HG02610 (cell line): Measurements from ENCODE around the gene UNC119.

Experiments
- ATAC-seq: cut with Tn5 transposase; IDR thresholded peaks from one replicate; pipeline ENCODE4 v1.9.1; 2021; ENCODE audit warnings: mild to moderate bottlenecking, moderate library complexity; ENCODE audit not compliant: unreplicated experiment

The UNC119 gene

GRCh38 chr17:28573521-28573920, 21.1 kb upstream of the UNC119 start:
- ATAC-seq = no peak

- ATAC-seq = no peak
Measured at GRCh38 chr17:28573040-28573380, 20.6 kb upstream of the UNC119 start.

GRCh38 chr17:28572259-28573039, 20.0 kb upstream of the UNC119 start:
- no peak for ATAC-seq

GRCh38 chr17:28571361-28572122, 19.1 kb upstream of the UNC119 start, which contains the start of gene PIGS:
PIGS (minus strand) TSS chr17:28571524; CDS start chr17:28571496, 28 bp downstream.
- peak; percentile 86 for ATAC-seq

- ATAC-seq = peak; percentile 20
Measured at GRCh38 chr17:28570716-28571360, 18.4 kb upstream of the UNC119 start.

DNA sequence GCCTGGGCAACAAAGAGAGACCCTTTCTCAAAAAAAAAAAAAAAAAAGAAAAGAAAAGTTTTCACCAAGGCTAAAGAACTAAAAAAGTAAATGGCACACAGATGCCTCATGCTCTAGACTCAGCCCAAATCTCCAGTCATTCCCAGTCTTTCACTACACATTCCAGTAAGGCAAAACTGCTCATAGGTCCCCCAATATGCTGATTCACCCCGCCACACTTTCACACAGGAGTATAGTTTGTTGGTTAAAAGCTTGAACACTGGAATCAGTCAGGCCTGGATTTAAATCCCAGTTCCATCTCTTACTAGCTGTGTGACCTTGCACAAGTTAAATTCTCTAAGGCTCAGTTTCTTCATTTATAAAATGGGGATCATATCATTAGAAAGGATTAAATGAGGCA, 17.0 kb upstream of the UNC119 start:
- ATAC-seq = no peak

DNA sequence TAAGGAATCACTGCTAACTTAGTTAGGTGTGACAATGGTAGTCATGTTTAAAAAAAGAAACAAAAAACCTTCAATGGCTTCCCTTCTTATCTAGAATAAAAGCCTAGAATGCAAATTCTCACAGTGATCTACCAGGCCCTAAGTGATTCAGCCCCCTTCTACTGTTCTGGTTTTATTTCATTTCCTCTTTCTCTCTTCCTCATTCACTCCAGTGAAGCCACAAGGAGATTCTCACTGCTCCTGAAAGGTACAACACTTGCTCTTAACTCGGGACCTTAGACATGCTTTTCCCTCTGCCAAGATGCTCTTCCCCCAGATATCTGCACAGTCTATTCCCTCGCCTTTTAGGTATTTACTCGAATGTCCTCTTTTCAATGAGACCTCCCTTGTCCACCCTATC, 15.2 kb upstream of the UNC119 start:
- peak; percentile 30 for ATAC-seq

DNA sequence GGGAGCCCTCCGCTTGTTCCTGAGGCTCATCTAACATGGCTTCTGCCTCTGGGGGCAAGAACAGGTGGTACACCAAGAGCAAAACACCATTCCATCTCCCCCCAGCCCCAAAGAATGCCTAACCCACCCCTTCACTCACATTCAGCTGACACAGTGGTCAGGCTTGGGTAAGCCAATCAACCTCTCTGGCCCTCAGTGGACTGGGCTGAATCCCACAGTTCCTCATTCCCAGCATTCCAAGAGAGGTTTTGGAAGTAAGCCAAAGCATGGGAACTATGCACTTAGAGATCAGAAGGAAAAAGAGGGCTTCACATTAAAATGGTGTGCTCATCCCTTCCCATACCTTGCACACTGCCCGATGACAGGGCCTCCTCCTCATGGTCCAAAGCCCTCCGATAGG, 11.1 kb upstream of the UNC119 start:
- no peak for ATAC-seq

DNA sequence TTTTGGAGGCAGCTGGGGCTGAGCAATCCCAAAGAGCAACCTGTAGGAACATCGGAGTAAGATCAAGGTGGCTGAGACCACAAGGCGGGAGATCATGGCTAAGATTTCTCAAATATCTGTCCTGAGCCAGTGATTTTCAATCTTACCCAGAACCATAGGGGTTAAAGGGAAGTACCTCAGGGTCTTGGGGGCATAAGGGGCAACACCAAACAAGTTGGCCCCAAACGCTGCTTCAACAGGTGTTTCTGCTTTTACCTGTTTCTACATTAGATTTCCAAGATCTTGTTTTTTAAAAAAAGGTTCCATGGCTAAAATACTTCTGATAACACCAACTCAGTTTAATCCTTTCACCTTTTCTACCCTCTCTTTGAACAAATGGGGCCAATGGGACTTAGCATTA, 2.6 kb upstream of the UNC119 start:
- no peak for ATAC-seq

DNA sequence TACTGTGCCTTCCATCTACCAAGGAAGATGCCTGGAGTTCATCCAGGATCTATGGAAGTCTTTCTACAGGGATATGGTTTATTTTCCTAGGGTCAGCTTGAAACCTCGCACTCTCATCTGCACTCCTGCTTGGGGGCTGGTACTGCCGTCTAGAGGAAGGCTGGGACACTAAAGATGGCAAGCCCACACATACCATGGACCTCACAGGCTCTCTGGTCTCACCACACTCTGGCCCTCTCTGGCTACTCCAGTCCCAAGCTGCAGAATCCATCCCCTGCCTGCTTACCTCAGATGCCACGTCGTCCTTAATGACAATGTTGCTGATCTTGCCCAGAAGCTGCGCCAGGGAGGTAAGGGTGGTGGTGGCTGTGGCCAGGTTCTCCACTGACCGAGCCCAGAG, 2.1 kb upstream of the UNC119 start:
- no peak for ATAC-seq

GRCh38 chr17:28553000-28553505, 629 bp upstream of the UNC119 start:
- ATAC-seq = no peak

DNA sequence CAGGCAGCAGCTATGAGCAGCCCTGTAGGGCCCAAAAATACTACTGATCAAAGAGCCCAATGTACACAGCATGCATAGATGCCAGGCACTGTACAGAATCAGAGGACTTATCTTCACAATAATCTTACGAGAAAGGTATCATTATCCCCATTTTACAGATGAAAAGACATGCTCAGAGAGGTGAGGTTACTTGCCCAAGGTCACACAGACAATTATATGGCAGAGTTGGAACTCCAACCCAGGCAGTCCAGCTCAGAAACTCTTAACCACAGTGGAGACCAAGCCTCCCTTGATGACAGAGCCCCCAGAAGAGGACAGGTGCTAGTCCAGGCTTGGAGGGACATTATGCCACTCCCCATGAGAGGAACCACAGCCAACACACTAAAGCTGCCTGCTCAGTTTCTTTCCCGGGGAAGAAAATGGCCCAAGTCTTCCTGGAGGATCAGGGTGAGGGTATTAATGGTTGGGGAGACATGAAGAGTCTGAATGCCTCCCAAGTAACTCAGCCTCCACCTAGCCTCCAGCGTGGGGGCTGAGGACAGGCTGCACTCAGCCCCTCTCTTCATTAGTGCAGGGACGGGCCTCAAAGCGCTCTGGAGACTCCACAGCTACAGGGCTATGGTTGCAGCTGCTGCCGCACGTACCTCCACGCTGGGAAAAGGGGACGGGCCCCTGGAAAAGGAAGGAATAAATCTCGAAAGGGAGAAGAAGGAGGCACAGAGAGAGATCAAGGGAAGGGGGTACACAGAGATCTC, 826 bp downstream of the UNC119 start:
- no peak for ATAC-seq

DNA sequence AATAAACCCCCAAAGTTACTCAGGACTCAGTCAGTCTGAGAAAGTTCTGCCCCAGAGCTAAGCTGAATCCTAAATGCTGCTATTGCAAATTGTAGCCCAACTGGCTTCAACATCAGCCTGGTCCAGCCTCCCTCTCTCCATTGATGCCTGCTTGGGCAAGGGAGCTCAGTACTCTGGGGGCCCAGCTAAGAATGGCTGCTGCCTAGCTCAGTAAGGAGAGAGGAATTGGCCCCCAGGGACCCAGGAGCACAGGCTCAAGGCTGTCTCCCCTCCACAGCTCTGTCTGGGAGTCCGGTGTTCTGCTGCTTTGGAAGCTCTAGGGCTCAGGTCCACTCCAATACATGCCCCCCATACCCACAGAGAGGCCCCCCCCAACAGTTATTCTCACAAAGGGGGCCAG, 1.6 kb downstream of the UNC119 start:
- no peak for ATAC-seq

GRCh38 chr17:28549236-28550132, 2.9 kb downstream of the UNC119 start:
- peak; percentile 55 for ATAC-seq

- ATAC-seq = no peak
Measured at GRCh38 chr17:28548417-28549130, 3.9 kb downstream of the UNC119 start.

- ATAC-seq = no peak
Measured at GRCh38 chr17:28547623-28548416, 4.6 kb downstream of the UNC119 start.

GRCh38 chr17:28547096-28547622, 5.3 kb downstream of the UNC119 start:
- ATAC-seq = no peak

- ATAC-seq = no peak
Measured at GRCh38 chr17:28545787-28546415, 6.5 kb downstream of the UNC119 start.
